Ishikawa (cell line): ENCODE results near the gene ASB5.

Experiments used
- CEBPB ChIP-seq: IDR thresholded peaks from 2 replicates; pipeline ENCODE4 v1.6.1; 2012
- CREB1 ChIP-seq: IDR thresholded peaks from 2 replicates; pipeline ENCODE4 v1.6.1; 2012; ENCODE audit warnings: low read depth
- EGR1 ChIP-seq: IDR thresholded peaks from 2 replicates; pipeline ENCODE4 v1.6.1; 2012
- EP300 ChIP-seq: IDR thresholded peaks from 2 replicates; pipeline ENCODE4 v1.6.1; 2012; ENCODE audit warnings: borderline replicate concordance
- FOXM1 ChIP-seq: IDR thresholded peaks from 2 replicates; pipeline ENCODE4 v1.6.1; 2012; ENCODE audit warnings: low read depth, borderline replicate concordance
- MAX ChIP-seq: IDR thresholded peaks from 2 replicates; pipeline ENCODE4 v1.6.1; 2012
- NFIC ChIP-seq: IDR thresholded peaks from 2 replicates; pipeline ENCODE4 v1.6.1; 2012
- RAD21 ChIP-seq: IDR thresholded peaks from 2 replicates; pipeline ENCODE4 v1.6.1; 2012; ENCODE audit warnings: low read depth
- REST ChIP-seq: IDR thresholded peaks from 2 replicates; pipeline ENCODE4 v1.6.1; 2012; ENCODE audit warnings: low read depth, mild to moderate bottlenecking
- TAF1 ChIP-seq: IDR thresholded peaks from 2 replicates; pipeline ENCODE4 v1.6.1; 2012; ENCODE audit warnings: low read depth, mild to moderate bottlenecking
- TCF12 ChIP-seq: IDR thresholded peaks from 2 replicates; pipeline ENCODE4 v1.6.1; 2012; ENCODE audit warnings: low read depth
- TEAD4 ChIP-seq: IDR thresholded peaks from 2 replicates; pipeline ENCODE4 v1.6.1; 2012
- USF1 ChIP-seq: IDR thresholded peaks from 2 replicates; pipeline ENCODE4 v1.6.1; 2012
- YY1 ChIP-seq: IDR thresholded peaks from 2 replicates; pipeline ENCODE4 v1.6.1; 2012; ENCODE audit warnings: low read depth
- ZBTB7A ChIP-seq: IDR thresholded peaks from 2 replicates; pipeline ENCODE4 v1.6.1; 2012; ENCODE audit warnings: low read depth

ASB5 gene

GRCh38 chr4:176266026-176266425 is 3.0 kb downstream of the ASB5 start:
- TF ChIP-seq TEAD4 (no peak), FOXM1 (no peak), REST (no peak), USF1 (no peak), TCF12 (no peak), TAF1 (no peak), CREB1 (no peak), ZBTB7A (no peak), EP300 (no peak), RAD21 (no peak), MAX (no peak), NFIC (no peak), EGR1 (no peak), CEBPB (no peak), YY1 (no peak)

- TF ChIP-seq EGR1: no peak
- TF ChIP-seq MAX: no peak
- TF ChIP-seq CREB1: no peak
- TF ChIP-seq CEBPB: no peak
- no peak for TF ChIP-seq REST
- TF ChIP-seq YY1: no peak
These were observed 6.8 kb downstream of the ASB5 start for GRCh38 chr4:176262243-176262642.

GRCh38 chr4:176261481-176261880 is 7.5 kb downstream of the ASB5 start:
- TF ChIP-seq TEAD4: no peak
- TF ChIP-seq FOXM1: no peak
- TF ChIP-seq TAF1: no peak

GRCh38 chr4:176261018-176261417 is 8.0 kb downstream of the ASB5 start:
- TF ChIP-seq YY1: no peak
- TF ChIP-seq NFIC: no peak
- no peak for TF ChIP-seq CREB1
- no peak for TF ChIP-seq TCF12
- no peak for TF ChIP-seq EGR1
- TF ChIP-seq RAD21: no peak
- no peak for TF ChIP-seq MAX
- TF ChIP-seq EP300: no peak
- no peak for TF ChIP-seq TAF1
- no peak for TF ChIP-seq ZBTB7A
- no peak for TF ChIP-seq FOXM1
- TF ChIP-seq TEAD4: no peak

- no peak for TF ChIP-seq CEBPB
- TF ChIP-seq TCF12: no peak
- TF ChIP-seq CREB1: no peak
- no peak for TF ChIP-seq MAX
- no peak for TF ChIP-seq NFIC
- TF ChIP-seq EGR1: no peak
- TF ChIP-seq RAD21: no peak
- TF ChIP-seq USF1: no peak
These were observed 9.5 kb downstream of the ASB5 start for GRCh38 chr4:176259330-176260090.

- TF ChIP-seq TAF1 (no peak), MAX (no peak), TCF12 (no peak), USF1 (no peak), EGR1 (no peak), TEAD4 (no peak), CEBPB (no peak), EP300 (no peak), CREB1 (no peak)
These were observed 10.9 kb downstream of the ASB5 start for GRCh38 chr4:176258135-176258534.
